Panc1 (cell line): ENCODE measurements around the gene TTLL6. TPM values are rescaled to one million over a fixed set of nuclear protein-coding genes. Genes with fewer than 3 reads are reported as not detected.

Source experiments
- ATAC-seq: fragments of 200-7000 bp; cut with Tn5 transposase; 2 replicates; pipeline ENCODE4 v1.9.1; 2020; ENCODE audit warnings: mild to moderate bottlenecking, moderate library complexity
- BruUV-seq: library from RNA; stranded (reverse); fragments of 400-500 nt; replicated peaks from 2 replicates; lab custom pipeline; 2021; lab: Mats Ljungman, UMichigan
- CTCF ChIA-PET: fragments of 300-600 bp; sonication (Branson Sonifier 250); formaldehyde crosslinking; loops from one replicate; lab custom pipeline; 2022; ENCODE audit warnings: antibody characterized with exemption; lab: Charles Lee
- POLR2A ChIA-PET: fragments of 300-600 bp; sonication (Branson Sonifier 250); formaldehyde crosslinking; loops from one replicate; lab custom pipeline; 2022; ENCODE audit warnings: antibody characterized with exemption; lab: Charles Lee
- DNase-seq: peaks from one replicate; pipeline ENCODE4 v3.0.0-alpha.2; 2010; ENCODE audit warnings: low read depth, low spot score
- H3K27ac ChIP-seq: 2 replicates; pipeline ENCODE4 v1.5.1; 2011; ENCODE audit warnings: mild to moderate bottlenecking, low read length, inconsistent platforms
- H3K27me3 ChIP-seq: fragments of 200-500 bp; sonication (Bioruptor generic); 2 replicates; pipeline ENCODE4 v1.6.0; 2014; ENCODE audit warnings: low read length, inconsistent platforms; ENCODE audit not compliant: control insufficient read depth, insufficient read depth
- H3K36me3 ChIP-seq: fragments of 200-500 bp; sonication (Bioruptor generic); 2 replicates; pipeline ENCODE4 v1.5.1; 2014; ENCODE audit warnings: inconsistent platforms, mild to moderate bottlenecking, low read length, moderate library complexity; ENCODE audit not compliant: control insufficient read depth, insufficient read depth
- H3K4me1 ChIP-seq: 2 replicates; pipeline ENCODE4 v1.5.1; 2011; ENCODE audit warnings: inconsistent platforms, mild to moderate bottlenecking, low read length, moderate library complexity; ENCODE audit not compliant: control insufficient read depth, insufficient read depth
- H3K4me3 ChIP-seq, 2 experiments: 2 replicates each; pipeline ENCODE4 v1.5.1; 2011 to 2012; ENCODE audit warnings: low read depth in 2 of 2, low read length in 2 of 2, mild to moderate bottlenecking in 2 of 2, inconsistent platforms in 1 of 2, moderate library complexity in 1 of 2
- H3K9me3 ChIP-seq: fragments of 200-500 bp; sonication (Bioruptor generic); 2 replicates; pipeline ENCODE4 v1.5.1; 2014; ENCODE audit warnings: low read depth, mild to moderate bottlenecking, inconsistent platforms, low read length, moderate library complexity; ENCODE audit not compliant: control insufficient read depth, insufficient read depth
- POLR2AphosphoS5 ChIP-seq: IDR thresholded peaks from 2 replicates; pipeline ENCODE4 v1.6.1; 2012; ENCODE audit warnings: mild to moderate bottlenecking, low read depth, low read length, moderate library complexity
- SIN3A ChIP-seq: IDR thresholded peaks from 2 replicates; pipeline ENCODE4 v1.6.1; 2012; ENCODE audit warnings: low read depth, mild to moderate bottlenecking, low read length, moderate library complexity, borderline replicate concordance; ENCODE audit not compliant: insufficient read depth
- TCF7L2 ChIP-seq: IDR thresholded peaks from 2 replicates; pipeline ENCODE4 v1.6.1; 2011; ENCODE audit warnings: mild to moderate bottlenecking, low read depth, low read length, inconsistent platforms
- in situ Hi-C: cut with HindIII; loops from 2 replicates; pipeline ENCODE4 v1.10.0; 2016; ENCODE audit warnings: low sequenced_read_pairs, low pct_unique_long_range_greater_than_20kb
- intact Hi-C: fragments of 100-400 bp; cut with micrococcal nuclease; formaldehyde crosslinking; loops from one replicate; pipeline ENCODE4 v1.10.0; 2022; ENCODE audit not compliant: unreplicated experiment
- total RNA-seq: library from RNA; stranded (reverse); gene quantifications from one replicate; pipeline ENCODE4 v1.2.1, GENCODE V29; 2021; ENCODE audit not compliant: unreplicated experiment
- TF ChIP-seq, protein P1 (sequence below): fragments of 450-650 bp; IDR thresholded peaks from 2 replicates; pipeline ENCODE4 v1.5.1; 2017; ENCODE audit warnings: mild to moderate bottlenecking
- TF ChIP-seq, protein P2 (sequence below), 2 experiments: IDR thresholded peaks; 2 replicates each; pipeline ENCODE4 v1.6.1; 2011 to 2012; ENCODE audit warnings: low read depth in 2 of 2, control low read depth in 1 of 2, low read length in 1 of 2, mild to moderate bottlenecking in 1 of 2, moderate library complexity in 1 of 2; ENCODE audit not compliant: insufficient read depth in 1 of 2

TTLL6 gene
- total RNA-seq, 1 experiment from 2014 or later: 2.5 TPM

DNA sequence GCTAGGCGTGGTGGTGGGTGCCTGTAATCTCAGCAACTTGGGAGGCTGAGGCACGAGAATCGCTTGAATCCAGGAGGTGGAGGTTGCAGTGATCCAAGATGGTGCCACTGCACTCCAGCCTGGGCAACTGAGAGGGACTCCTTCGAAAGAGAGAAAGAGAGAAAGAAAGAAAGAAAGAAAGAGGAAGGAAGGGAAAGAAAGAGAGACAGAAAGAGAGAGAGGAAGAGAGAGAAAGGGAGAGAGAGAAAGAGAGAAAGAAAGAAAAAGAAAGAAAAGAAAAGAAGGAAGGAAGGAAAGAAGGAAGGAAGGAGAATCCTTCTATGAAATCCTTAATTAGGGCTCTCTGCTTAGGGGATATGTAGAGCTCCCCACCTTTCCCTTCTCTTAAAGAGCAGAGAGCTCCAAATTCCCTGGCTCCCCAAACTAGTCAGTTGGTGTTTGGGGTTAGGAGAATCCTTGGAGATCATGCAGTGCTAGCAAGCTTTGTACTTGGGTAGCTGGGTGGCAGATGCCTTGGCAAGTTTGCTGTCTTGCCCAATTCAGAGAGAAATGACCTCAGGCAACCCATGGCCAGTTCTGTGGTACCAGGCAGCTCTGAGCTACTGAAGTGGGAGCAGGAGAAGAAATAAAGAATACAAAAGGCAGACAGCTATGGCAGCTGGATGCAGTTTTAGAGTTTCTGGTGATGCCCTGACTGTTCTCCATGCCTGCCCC lies 79.5 kb downstream of the TTLL6 start:
- DNase-seq: no peak
- no peak for ATAC-seq
- no peak overlapping the region for H3K27ac ChIP-seq
- H3K4me1 ChIP-seq: no peaks in the 10 kb centered on the region
- no TSS peak for BruUV-seq
- in situ Hi-C loops: loop anchor here (5.0 to 10.0 kb wide), 2 partner anchors 65 to 167 kb away; partner anchors contain the start of gene UBE2Z
- H3K9me3 ChIP-seq: no peaks in the 10 kb centered on the region
- CTCF ChIA-PET: interaction anchor here (1.1 to 1.2 kb wide), 2 partner anchors 142 to 147 kb away, joined by 4 to 6 read pairs; no protein-coding TSS in a partner anchor
- no peaks in the 10 kb centered on the region; the same call in 1 of the 2 replicates for H3K27me3 ChIP-seq
- no peak for TF ChIP-seq TCF7L2
- TF ChIP-seq, protein P1, sequence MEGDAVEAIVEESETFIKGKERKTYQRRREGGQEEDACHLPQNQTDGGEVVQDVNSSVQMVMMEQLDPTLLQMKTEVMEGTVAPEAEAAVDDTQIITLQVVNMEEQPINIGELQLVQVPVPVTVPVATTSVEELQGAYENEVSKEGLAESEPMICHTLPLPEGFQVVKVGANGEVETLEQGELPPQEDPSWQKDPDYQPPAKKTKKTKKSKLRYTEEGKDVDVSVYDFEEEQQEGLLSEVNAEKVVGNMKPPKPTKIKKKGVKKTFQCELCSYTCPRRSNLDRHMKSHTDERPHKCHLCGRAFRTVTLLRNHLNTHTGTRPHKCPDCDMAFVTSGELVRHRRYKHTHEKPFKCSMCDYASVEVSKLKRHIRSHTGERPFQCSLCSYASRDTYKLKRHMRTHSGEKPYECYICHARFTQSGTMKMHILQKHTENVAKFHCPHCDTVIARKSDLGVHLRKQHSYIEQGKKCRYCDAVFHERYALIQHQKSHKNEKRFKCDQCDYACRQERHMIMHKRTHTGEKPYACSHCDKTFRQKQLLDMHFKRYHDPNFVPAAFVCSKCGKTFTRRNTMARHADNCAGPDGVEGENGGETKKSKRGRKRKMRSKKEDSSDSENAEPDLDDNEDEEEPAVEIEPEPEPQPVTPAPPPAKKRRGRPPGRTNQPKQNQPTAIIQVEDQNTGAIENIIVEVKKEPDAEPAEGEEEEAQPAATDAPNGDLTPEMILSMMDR: no peak
- TF ChIP-seq, protein P2, sequence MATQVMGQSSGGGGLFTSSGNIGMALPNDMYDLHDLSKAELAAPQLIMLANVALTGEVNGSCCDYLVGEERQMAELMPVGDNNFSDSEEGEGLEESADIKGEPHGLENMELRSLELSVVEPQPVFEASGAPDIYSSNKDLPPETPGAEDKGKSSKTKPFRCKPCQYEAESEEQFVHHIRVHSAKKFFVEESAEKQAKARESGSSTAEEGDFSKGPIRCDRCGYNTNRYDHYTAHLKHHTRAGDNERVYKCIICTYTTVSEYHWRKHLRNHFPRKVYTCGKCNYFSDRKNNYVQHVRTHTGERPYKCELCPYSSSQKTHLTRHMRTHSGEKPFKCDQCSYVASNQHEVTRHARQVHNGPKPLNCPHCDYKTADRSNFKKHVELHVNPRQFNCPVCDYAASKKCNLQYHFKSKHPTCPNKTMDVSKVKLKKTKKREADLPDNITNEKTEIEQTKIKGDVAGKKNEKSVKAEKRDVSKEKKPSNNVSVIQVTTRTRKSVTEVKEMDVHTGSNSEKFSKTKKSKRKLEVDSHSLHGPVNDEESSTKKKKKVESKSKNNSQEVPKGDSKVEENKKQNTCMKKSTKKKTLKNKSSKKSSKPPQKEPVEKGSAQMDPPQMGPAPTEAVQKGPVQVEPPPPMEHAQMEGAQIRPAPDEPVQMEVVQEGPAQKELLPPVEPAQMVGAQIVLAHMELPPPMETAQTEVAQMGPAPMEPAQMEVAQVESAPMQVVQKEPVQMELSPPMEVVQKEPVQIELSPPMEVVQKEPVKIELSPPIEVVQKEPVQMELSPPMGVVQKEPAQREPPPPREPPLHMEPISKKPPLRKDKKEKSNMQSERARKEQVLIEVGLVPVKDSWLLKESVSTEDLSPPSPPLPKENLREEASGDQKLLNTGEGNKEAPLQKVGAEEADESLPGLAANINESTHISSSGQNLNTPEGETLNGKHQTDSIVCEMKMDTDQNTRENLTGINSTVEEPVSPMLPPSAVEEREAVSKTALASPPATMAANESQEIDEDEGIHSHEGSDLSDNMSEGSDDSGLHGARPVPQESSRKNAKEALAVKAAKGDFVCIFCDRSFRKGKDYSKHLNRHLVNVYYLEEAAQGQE (IDR thresholded peaks at IDR 0.05; ENCODE audit: insufficient read depth in 1 of 2, low read depth in 2 of 2, low read length in 1 of 2): no peak
- no peak for TF ChIP-seq SIN3A
- TF ChIP-seq POLR2AphosphoS5: no peak
- intact Hi-C loops: no loop called here
- H3K36me3 ChIP-seq: no peaks in the 10 kb centered on the region
- POLR2A ChIA-PET: interaction anchor here (0.5 to 0.7 kb wide), 4 partner anchors 9 to 93 kb away, joined by 3 to 8 read pairs (median 5); partner anchors contain the start of gene HOXB13
- H3K4me3 ChIP-seq: no peak overlapping the region

DNA sequence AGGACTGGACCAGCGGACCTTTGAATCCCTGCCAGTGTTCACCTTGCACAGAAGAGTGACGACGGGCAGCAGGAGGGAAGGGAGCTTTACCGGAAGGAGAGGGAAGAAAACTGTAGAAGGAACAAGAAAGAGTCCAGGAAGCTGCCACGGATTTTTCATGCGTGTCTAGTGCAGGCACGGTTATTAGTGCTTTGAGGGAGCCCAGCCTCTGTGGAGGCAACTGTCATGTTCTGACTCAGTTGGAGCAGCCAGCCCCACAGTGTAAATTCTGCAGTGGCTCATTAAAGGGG lies 82.0 kb downstream of the TTLL6 start:
- intact Hi-C loops (no loop called here), in situ Hi-C loops (loop anchor here (5.0 to 10.0 kb wide), 2 partner anchors 67 to 170 kb away; partner anchors contain the start of gene UBE2Z)
- TF ChIP-seq, protein P2 (IDR thresholded peaks at IDR 0.05; ENCODE audit: insufficient read depth in 1 of 2, low read depth in 2 of 2, low read length in 1 of 2): no peak
- TF ChIP-seq TCF7L2 (no peak), POLR2AphosphoS5 (no peak), SIN3A (no peak)
- TF ChIP-seq, protein P1: no peak
- CTCF ChIA-PET: interaction anchor here (1.5 to 1.6 kb wide), 2 partner anchors 10 to 11 kb away, joined by 4 to 5 read pairs; no protein-coding TSS in a partner anchor
- BruUV-seq: no TSS peak
- DNase-seq (no peak), ATAC-seq (no peak)
- Histone ChIP-seq H3K27ac (no peak overlapping the region), H3K9me3 (no peaks in the 10 kb centered on the region), H3K4me3 (no peak overlapping the region), H3K4me1 (no peaks in the 10 kb centered on the region), H3K27me3 (no peaks in the 10 kb centered on the region; the same call in 1 of the 2 replicates), H3K36me3 (no peaks in the 10 kb centered on the region)
- POLR2A ChIA-PET: interaction anchor here (0.6 kb wide), 2 partner anchors 79 to 260 kb away, joined by 3 read pairs; no protein-coding TSS in a partner anchor
